Testis (tissue), 3 donors: ENCODE results near the gene FLAD1. TPM values are rescaled to one million over a fixed set of nuclear protein-coding genes. Genes with fewer than 3 reads are reported as not detected.

ENCODE experiments used
- DNase-seq: peaks from one replicate; pipeline ENCODE4 v3.0.0-alpha.2; 2019
- H3K27ac ChIP-seq, 2 donors: fragments of 200-600 bp; sonication (generic); one replicate each; pipeline ENCODE4 v1.5.1; 2019
- H3K27me3 ChIP-seq: fragments of 200-600 bp; sonication (generic); one replicate; pipeline ENCODE4 v1.5.1; 2019
- H3K36me3 ChIP-seq: fragments of 200-600 bp; sonication (generic); one replicate; pipeline ENCODE4 v1.5.1; 2017; ENCODE audit warnings: low read depth; ENCODE audit errors: missing control alignments
- H3K4me1 ChIP-seq: fragments of 200-600 bp; sonication (generic); one replicate; pipeline ENCODE4 v1.5.1; 2019
- H3K4me3 ChIP-seq, 2 donors: fragments of 200-600 bp; sonication (generic); one replicate each; pipeline ENCODE4 v1.5.1; 2017 to 2019
- H3K9me3 ChIP-seq: fragments of 200-600 bp; sonication (generic); one replicate; pipeline ENCODE4 v1.5.1; 2017
- POLR2A ChIP-seq: fragments of 450-650 bp; IDR thresholded peaks from one replicate; pipeline ENCODE4 v1.6.1; 2017; ENCODE audit warnings: antibody characterized with exemption, mild to moderate bottlenecking, moderate library complexity
- WGBS, 2 donors: methylation state at CpG; one replicate each; pipeline ENCODE4 v1.1.5; 2018; 5-methylcytosine and 5-hydroxymethylcytosine counted together
- intact Hi-C: fragments of 100-400 bp; cut with DNase I; formaldehyde crosslinking; loops from one replicate; pipeline ENCODE4 v1.15.1; 2023; ENCODE audit warnings: low total_unique reads
- polyA plus RNA-seq: library from polyadenylated mRNA; stranded (reverse); fragments of 350-450 nt; fragmentation: Illumina TruSeq; extraction: RNeasy Lipid Tissue Mini Kit (QIAGEN cat#74804); gene quantifications from one replicate; pipeline ENCODE4 v1.2.3, GENCODE V29; 2014; ENCODE audit warnings: low read depth, low replicate concordance; ENCODE audit not compliant: insufficient read depth
- total RNA-seq, 2 donors: library from RNA; depleted of rRNA; stranded (reverse); fragments of >200 nt; gene quantifications; one replicate each; pipeline ENCODE4 v1.2.3, GENCODE V29; 2016
- TF ChIP-seq, protein P1 (sequence below), 3 experiments: fragments of 450-650 bp in 2 of 3; fragments of 200-600 bp in 1 of 3; sonication (generic) in 1 of 3; IDR thresholded peaks; one replicate each; pipeline ENCODE4 v1.5.1; 2016 to 2019; ENCODE audit warnings: antibody characterized with exemption in 3 of 3, mild to moderate bottlenecking in 2 of 3, moderate library complexity in 1 of 3

FLAD1 gene
- total and polyA plus RNA-seq, 3 donors from 2014 or later, result 26.5 to 46.5 (median 35.0) TPM

- 87 to 91% methylated on average over 11 to 16 of the region's 16 CpGs for WGBS, 2 donors
- H3K4me3 ChIP-seq, result no peak overlapping the region
- H3K9me3 ChIP-seq, result no peaks in the 10 kb centered on the region
- H3K4me1 ChIP-seq, result peaks cover 42% of the 10 kb centered on the region
- H3K27me3 ChIP-seq, result no peaks in the 10 kb centered on the region
- H3K36me3 ChIP-seq, result no peaks in the 10 kb centered on the region
- no peak for DNase-seq
- intact Hi-C loops, result no loop called here
- H3K27ac ChIP-seq, result no peak overlapping the region
- TF ChIP-seq, protein P1, sequence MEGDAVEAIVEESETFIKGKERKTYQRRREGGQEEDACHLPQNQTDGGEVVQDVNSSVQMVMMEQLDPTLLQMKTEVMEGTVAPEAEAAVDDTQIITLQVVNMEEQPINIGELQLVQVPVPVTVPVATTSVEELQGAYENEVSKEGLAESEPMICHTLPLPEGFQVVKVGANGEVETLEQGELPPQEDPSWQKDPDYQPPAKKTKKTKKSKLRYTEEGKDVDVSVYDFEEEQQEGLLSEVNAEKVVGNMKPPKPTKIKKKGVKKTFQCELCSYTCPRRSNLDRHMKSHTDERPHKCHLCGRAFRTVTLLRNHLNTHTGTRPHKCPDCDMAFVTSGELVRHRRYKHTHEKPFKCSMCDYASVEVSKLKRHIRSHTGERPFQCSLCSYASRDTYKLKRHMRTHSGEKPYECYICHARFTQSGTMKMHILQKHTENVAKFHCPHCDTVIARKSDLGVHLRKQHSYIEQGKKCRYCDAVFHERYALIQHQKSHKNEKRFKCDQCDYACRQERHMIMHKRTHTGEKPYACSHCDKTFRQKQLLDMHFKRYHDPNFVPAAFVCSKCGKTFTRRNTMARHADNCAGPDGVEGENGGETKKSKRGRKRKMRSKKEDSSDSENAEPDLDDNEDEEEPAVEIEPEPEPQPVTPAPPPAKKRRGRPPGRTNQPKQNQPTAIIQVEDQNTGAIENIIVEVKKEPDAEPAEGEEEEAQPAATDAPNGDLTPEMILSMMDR (IDR thresholded peaks at IDR 0.05), result no peak
- TF ChIP-seq POLR2A, result no peak
These were observed 24.3 kb upstream of the FLAD1 start for GRCh38 chr1:154958681-154959425.

DNA sequence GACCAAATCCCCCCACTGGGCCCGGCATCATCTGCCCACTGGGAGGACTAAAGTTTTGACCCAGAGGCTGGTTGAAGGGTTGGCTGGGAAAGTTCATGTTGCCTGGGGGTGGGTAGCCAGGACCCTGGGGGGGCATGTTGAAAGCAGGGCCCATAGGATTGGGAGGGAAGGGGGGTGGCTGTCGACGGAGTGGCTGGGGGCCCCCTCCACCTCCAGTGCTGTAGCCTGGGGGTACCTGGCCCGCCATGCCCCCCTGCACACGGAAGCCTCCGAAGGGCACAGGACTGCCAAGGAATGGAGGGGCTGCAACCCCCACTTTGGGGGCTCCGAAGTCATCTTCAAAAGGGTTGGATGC is 23.7 kb upstream of the FLAD1 start:
- peaks cover 37% of the 10 kb centered on the region for H3K4me1 ChIP-seq
- no peaks in the 10 kb centered on the region for H3K36me3 ChIP-seq
- H3K27me3 ChIP-seq, result no peaks in the 10 kb centered on the region
- intact Hi-C loops, result no loop called here
- no peak overlapping the region for H3K4me3 ChIP-seq
- no peaks in the 10 kb centered on the region for H3K9me3 ChIP-seq
- 85 to 89% methylated on average over 7 of the region's 7 CpGs for WGBS, 2 donors
- no peak overlapping the region for H3K27ac ChIP-seq
- no peak for DNase-seq
- no peak for TF ChIP-seq POLR2A
- TF ChIP-seq, protein P1 (IDR thresholded peaks at IDR 0.05), result no peak

DNA sequence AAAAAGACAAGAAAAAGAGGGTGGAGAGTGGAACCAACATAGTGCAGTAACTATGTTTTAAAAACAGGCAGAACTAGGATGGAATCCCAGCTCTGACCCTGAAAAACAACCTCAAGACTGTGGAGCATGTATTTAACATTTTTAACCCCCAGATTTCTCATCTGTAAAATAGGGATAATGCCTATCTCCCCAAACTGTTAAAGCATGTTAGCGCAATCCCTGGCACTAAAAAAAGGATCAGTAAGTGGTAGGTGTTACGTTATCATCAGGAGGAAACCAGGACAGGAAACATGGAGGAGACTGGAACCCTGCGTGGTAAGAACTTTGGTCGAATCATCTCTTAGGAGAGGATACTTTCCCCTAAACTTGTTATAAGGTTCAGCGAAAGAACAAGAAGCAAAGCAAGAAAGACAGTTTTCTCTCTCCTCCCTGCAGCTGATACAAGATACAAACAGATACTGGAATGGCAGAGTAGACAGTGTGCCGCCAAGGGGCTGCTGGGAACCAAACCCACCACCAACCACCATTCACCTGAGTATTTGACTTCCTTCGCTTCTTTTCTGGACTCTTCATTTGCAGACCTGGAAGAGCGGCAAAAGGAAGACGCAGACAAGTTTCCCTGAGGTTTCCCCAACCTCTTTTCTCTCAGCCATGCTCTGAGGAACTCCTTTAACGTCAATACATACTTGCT is 22.6 kb upstream of the FLAD1 start:
- DNase-seq, result no peak
- TF ChIP-seq POLR2A, result no peak
- TF ChIP-seq, protein P1 (IDR thresholded peaks at IDR 0.05), result no peak
- Histone ChIP-seq H3K4me3 (peak overlapping the region; percentile 72 to 93), H3K36me3 (no peaks in the 10 kb centered on the region), H3K27me3 (no peaks in the 10 kb centered on the region), H3K4me1 (peaks cover 25% of the 10 kb centered on the region), H3K9me3 (no peaks in the 10 kb centered on the region), H3K27ac (peak overlapping the region; percentile 94 to 99)
- WGBS, 2 donors, result 23 to 25% methylated on average over 10 of the region's 10 CpGs
- intact Hi-C loops, result no loop called here

DNA sequence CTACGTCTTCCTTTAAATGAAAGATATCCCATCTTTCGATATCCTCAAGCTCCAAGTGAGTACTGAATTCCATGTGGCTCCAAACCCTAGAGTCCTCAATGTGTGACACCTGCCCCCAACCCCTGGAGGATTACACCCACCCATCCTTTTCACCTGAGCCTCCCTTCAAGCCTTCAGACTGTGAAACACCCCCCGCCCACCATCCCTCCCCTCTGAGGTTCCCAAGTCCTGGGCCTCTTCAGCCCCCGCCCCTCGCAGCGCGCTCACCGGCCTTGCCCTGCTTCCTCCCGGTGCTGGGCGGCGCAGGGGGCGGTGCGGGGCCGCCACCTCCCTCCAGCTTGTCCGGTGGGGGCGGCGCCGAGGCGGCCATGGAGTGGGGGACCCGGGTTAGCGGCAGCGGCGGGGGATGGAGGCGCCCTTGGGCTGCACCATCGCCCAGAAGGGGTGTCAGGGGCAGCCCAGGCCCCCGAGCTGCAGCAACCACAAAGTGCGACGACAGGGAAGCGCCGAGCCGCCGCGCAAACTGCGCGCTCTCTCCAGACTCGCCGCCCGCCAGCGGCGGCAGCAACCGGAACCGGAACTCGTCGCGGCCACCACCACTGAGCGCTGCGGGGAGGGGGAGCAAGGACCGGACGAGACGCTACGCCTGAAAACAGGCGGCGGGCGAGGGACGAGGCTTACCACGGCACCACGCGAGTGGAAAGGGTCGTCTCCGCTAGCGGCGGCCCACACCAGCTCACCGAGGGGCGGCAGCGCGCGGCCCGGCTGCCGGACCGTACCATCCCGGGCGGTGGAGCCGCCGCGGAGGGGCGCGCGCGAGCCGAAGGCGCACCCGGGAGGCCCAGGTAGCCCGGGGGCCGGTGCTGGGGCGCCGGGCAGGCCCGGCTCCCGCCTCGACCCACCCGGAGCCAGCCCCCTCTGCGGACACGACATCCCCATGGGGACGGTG is 21.7 kb upstream of the FLAD1 start, which contains the start of gene PYGO2:
Gene PYGO2, minus strand, starts transcription at position 576 of the 949 bp plus-strand sequence. Its CDS starts 206 bp downstream, at position 370.
- H3K36me3 ChIP-seq, result no peaks in the 10 kb centered on the region
- peak; percentile 85 for DNase-seq
- TF ChIP-seq, protein P1 (IDR thresholded peaks at IDR 0.05), result peak; percentile 61 to 70 (median 63)
- peak; percentile 38 for TF ChIP-seq POLR2A
- H3K27me3 ChIP-seq, result no peaks in the 10 kb centered on the region
- peak within 1 kb of the TSS; percentile 94 to 99 for H3K27ac ChIP-seq
- intact Hi-C loops, result no loop called here
- H3K4me3 ChIP-seq, result peak within 1 kb of the TSS; percentile 72 to 93
- H3K4me1 ChIP-seq, result peaks cover 22% of the 10 kb centered on the region
- WGBS, 2 donors, result 0 to 1% methylated on average over 3 to 69 of the region's 93 CpGs
- H3K9me3 ChIP-seq, result no peaks in the 10 kb centered on the region
